A549 (cell line): ENCODE data around the gene SYMPK. TPM values are rescaled to one million over a fixed set of nuclear protein-coding genes. Genes with fewer than 3 reads are reported as not detected.

Source experiments
- ATAC-seq, 2 experiments: fragments of 200-7000 bp in 1 of 2; fragments of >200 bp in 1 of 2; cut with Nextera tagmentation in 1 of 2; cut with Tn5 transposase in 1 of 2; 3 replicates each; pipeline versions ENCODE4 v1.8.0 to v1.9.1; 2018 to 2020; ENCODE audit warnings: mild to moderate bottlenecking in 1 of 2, moderate library complexity in 1 of 2
- CTCF ChIA-PET: fragments of 300-600 bp; sonication (Branson Sonifier 250); formaldehyde crosslinking; extraction: SDS; loops from one replicate; lab custom pipeline; 2021; ENCODE audit warnings: antibody characterized with exemption, inconsistent platforms; lab: Yijun Ruan, JAX
- POLR2A ChIA-PET: fragments of 350-600 bp; formaldehyde crosslinking; extraction: SDS; loops from one replicate; lab custom pipeline; 2021; ENCODE audit warnings: antibody characterized with exemption, inconsistent platforms; lab: Yijun Ruan, JAX
- DNase-seq, 2 experiments: peaks; one replicate each; pipeline versions ENCODE4 v3.0.0 to v3.0.0-alpha.2; 2011 to 2016; ENCODE audit warnings: low read depth in 1 of 2, low spot score in 1 of 2
- FAIRE-seq: peaks from 2 replicates; lab custom pipeline; 2011; peaks lifted over from hg19 to GRCh38; lab: Jason Lieb, UNC
- H3K27ac ChIP-seq, 2 experiments: fragments of >200 bp; sonication (Bioruptor Twin); formaldehyde crosslinking; 3 replicates each; pipeline ENCODE4 v1.5.1; 2016 to 2017
- H3K4me1 ChIP-seq: fragments of >200 bp; sonication (Bioruptor Twin); formaldehyde crosslinking; 3 replicates; pipeline ENCODE4 v1.6.1; 2016
- H3K4me2 ChIP-seq: fragments of >200 bp; sonication (Bioruptor Twin); formaldehyde crosslinking; 3 replicates; pipeline ENCODE4 v1.6.1; 2016
- H3K4me3 ChIP-seq: fragments of >200 bp; sonication (Bioruptor Twin); formaldehyde crosslinking; 3 replicates; pipeline ENCODE4 v1.5.1; 2016
- H3K9me3 ChIP-seq: fragments of >200 bp; sonication (Bioruptor Twin); formaldehyde crosslinking; 3 replicates; pipeline ENCODE4 v1.6.1; 2016
- CHD2 ChIP-seq: fragments of 150-350 bp; IDR thresholded peaks from 2 replicates; pipeline ENCODE4 v1.6.1; 2014; ENCODE audit warnings: low read length; ENCODE audit not compliant: partially characterized antibody
- CHD4 ChIP-seq: fragments of 200-600 bp; sonication (generic); IDR thresholded peaks from 2 replicates; pipeline ENCODE4 v1.6.1; 2016; ENCODE audit warnings: antibody characterized with exemption, mild to moderate bottlenecking, borderline replicate concordance
- EHMT2 ChIP-seq: fragments of 200-600 bp; sonication (generic); IDR thresholded peaks from 2 replicates; pipeline ENCODE4 v1.6.1; 2016; ENCODE audit warnings: antibody characterized with exemption, low read depth, mild to moderate bottlenecking, moderate library complexity
- HDAC2 ChIP-seq: fragments of 200-600 bp; sonication (generic); IDR thresholded peaks from 2 replicates; pipeline ENCODE4 v1.6.1; 2016
- HOXA7 ChIP-seq: fragments of 250-450 bp; sonication (Bioruptor Pico); IDR thresholded peaks from 2 replicates; pipeline ENCODE4 v1.5.0; 2020; ENCODE audit warnings: mild to moderate bottlenecking, moderate library complexity
- HOXB5 ChIP-seq: fragments of 250-450 bp; sonication (Bioruptor Pico); IDR thresholded peaks from 2 replicates; pipeline ENCODE4 v1.5.0; 2020; ENCODE audit warnings: mild to moderate bottlenecking, moderate library complexity
- JUNB ChIP-seq: fragments of >200 bp; sonication (Bioruptor Twin); formaldehyde crosslinking; IDR thresholded peaks from 2 replicates; pipeline ENCODE4 v1.6.1; 2016
- KDM5A ChIP-seq: fragments of 200-600 bp; sonication (generic); IDR thresholded peaks from 2 replicates; pipeline ENCODE4 v1.6.1; 2016; ENCODE audit warnings: antibody characterized with exemption, mild to moderate bottlenecking
- MAZ ChIP-seq: fragments of 150-350 bp; IDR thresholded peaks from 2 replicates; pipeline ENCODE4 v1.6.1; 2014; ENCODE audit warnings: antibody characterized with exemption, low read depth, low read length, borderline replicate concordance
- MYC ChIP-seq: IDR thresholded peaks from 2 replicates; pipeline ENCODE4 v1.6.1; 2012; ENCODE audit warnings: mild to moderate bottlenecking, inconsistent platforms, low read length, improper control_type of control experiment, borderline replicate concordance
- NPAS2 ChIP-seq: fragments of 250-450 bp; sonication (Bioruptor Pico); IDR thresholded peaks from 2 replicates; pipeline ENCODE4 v1.8.0; 2022; ENCODE audit warnings: mild to moderate bottlenecking, moderate library complexity, borderline replicate concordance
- PHF8 ChIP-seq: fragments of 200-600 bp; sonication (generic); IDR thresholded peaks from 2 replicates; pipeline ENCODE4 v1.6.1; 2016; ENCODE audit warnings: low read depth, mild to moderate bottlenecking, antibody characterized with exemption, moderate library complexity, borderline replicate concordance
- POLR2A ChIP-seq: IDR thresholded peaks from 2 replicates; pipeline ENCODE4 v1.6.1; 2012; ENCODE audit warnings: mild to moderate bottlenecking, low read length
- RAD21 ChIP-seq, 2 experiments: fragments of >200 bp in 1 of 2; sonication (Bioruptor Twin) in 1 of 2; formaldehyde crosslinking in 1 of 2; IDR thresholded peaks in 1 of 2; conservative IDR thresholded peaks in 1 of 2; 2 replicates in 1 of 2; 3 replicates in 1 of 2; pipeline ENCODE4 v1.6.1; 2012 to 2018; ENCODE audit warnings: inconsistent platforms in 1 of 2
- RARB ChIP-seq: fragments of 250-450 bp; sonication (Bioruptor Pico); IDR thresholded peaks from 2 replicates; pipeline ENCODE4 v1.8.0; 2021; ENCODE audit warnings: mild to moderate bottlenecking, moderate library complexity
- RCOR1 ChIP-seq: fragments of 150-350 bp; IDR thresholded peaks from 2 replicates; pipeline ENCODE4 v1.6.1; 2014; ENCODE audit warnings: antibody characterized with exemption, low read length, low read depth
- TFCP2L1 ChIP-seq: fragments of 250-450 bp; sonication (Bioruptor Pico); IDR thresholded peaks from 2 replicates; pipeline ENCODE4 v1.5.0; 2021; ENCODE audit warnings: mild to moderate bottlenecking
- ZNF302 ChIP-seq: fragments of 250-450 bp; sonication (Bioruptor Pico); IDR thresholded peaks from 2 replicates; pipeline ENCODE4 v1.9.0; 2021; ENCODE audit warnings: inconsistent platforms, mild to moderate bottlenecking, moderate library complexity
- WGBS: methylation state at CpG from one replicate; pipeline ENCODE4 v1.1.6; 2017; ENCODE audit errors: missing lambda C conversion rate; 5-methylcytosine and 5-hydroxymethylcytosine counted together
- polyA plus RNA-seq, 4 experiments: library from polyadenylated mRNA; depleted of rRNA in 3 of 4; stranded (reverse); fragments of >200 nt; fragmentation: RNase III in 1 of 4; extraction: RNeasy Plus Mini Kit Qiagen cat#74134 plus additional on column Dnase treatment in 1 of 4; gene quantifications; 2 replicates in 3 of 4; 3 replicates in 1 of 4; pipeline ENCODE4 v1.2.3, GENCODE V29; 2011 to 2017
- TF ChIP-seq, protein P1 (sequence below): IDR thresholded peaks from 2 replicates; pipeline ENCODE4 v1.6.1; 2012; ENCODE audit warnings: low read depth, borderline replicate concordance
- TF ChIP-seq, protein P2 (sequence below): IDR thresholded peaks from 2 replicates; pipeline ENCODE4 v1.6.1; 2012
- TF ChIP-seq, protein P3 (sequence below): fragments of >200 bp; sonication (Bioruptor Twin); formaldehyde crosslinking; IDR thresholded peaks from 3 replicates; pipeline ENCODE4 v1.6.1; 2016
- TF ChIP-seq, protein P4 (sequence below): IDR thresholded peaks from 2 replicates; pipeline ENCODE4 v1.6.1; 2012

The SYMPK gene
- polyA plus RNA-seq, 2 of the 4 experiments (the other 2 are of a cell fraction) = 61.9 to 105 TPM

DNA sequence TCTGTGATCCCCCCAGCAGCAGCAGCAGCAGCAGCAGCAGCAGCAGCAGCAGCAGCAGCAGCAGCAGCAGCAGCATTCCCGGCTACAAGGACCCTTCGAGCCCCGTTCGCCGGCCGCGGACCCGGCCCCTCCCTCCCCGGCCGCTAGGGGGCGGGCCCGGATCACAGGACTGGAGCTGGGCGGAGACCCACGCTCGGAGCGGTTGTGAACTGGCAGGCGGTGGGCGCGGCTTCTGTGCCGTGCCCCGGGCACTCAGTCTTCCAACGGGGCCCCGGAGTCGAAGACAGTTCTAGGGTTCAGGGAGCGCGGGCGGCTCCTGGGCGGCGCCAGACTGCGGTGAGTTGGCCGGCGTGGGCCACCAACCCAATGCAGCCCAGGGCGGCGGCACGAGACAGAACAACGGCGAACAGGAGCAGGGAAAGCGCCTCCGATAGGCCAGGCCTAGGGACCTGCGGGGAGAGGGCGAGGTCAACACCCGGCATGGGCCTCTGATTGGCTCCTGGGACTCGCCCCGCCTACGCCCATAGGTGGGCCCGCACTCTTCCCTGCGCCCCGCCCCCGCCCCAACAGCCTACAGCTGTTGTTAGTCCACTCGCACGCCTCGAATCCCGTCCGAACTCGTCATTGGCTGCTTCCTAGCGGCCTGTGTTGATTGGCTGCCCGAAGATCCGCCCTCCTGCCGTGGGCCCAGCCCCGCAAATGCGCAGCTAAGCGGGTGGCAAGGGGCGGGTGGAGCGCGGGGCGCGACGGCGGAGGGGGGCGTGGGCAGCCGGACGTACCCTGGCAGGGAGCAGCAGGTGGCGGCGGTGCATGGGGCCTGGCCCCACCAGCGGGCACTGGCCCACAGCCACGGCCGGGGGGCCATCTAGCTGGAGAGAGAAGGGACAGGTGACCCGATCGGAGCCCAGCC lies 92.5 kb downstream of the SYMPK start (continued):
- TF ChIP-seq, protein P1, sequence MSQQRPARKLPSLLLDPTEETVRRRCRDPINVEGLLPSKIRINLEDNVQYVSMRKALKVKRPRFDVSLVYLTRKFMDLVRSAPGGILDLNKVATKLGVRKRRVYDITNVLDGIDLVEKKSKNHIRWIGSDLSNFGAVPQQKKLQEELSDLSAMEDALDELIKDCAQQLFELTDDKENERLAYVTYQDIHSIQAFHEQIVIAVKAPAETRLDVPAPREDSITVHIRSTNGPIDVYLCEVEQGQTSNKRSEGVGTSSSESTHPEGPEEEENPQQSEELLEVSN = no peak; the same call in 1 of the 2 replicates
- no peak for TF ChIP-seq HOXA7 (CRISPR knock-in tag)
- TF ChIP-seq MAZ = no peak; the same call in 1 of the 2 replicates
- TF ChIP-seq ZNF302 (CRISPR knock-in tag) = no peak
- TF ChIP-seq POLR2A = peak; percentile 32
- TF ChIP-seq, protein P2, sequence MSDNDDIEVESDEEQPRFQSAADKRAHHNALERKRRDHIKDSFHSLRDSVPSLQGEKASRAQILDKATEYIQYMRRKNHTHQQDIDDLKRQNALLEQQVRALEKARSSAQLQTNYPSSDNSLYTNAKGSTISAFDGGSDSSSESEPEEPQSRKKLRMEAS = no peak; the same call in 1 of the 2 replicates

DNA sequence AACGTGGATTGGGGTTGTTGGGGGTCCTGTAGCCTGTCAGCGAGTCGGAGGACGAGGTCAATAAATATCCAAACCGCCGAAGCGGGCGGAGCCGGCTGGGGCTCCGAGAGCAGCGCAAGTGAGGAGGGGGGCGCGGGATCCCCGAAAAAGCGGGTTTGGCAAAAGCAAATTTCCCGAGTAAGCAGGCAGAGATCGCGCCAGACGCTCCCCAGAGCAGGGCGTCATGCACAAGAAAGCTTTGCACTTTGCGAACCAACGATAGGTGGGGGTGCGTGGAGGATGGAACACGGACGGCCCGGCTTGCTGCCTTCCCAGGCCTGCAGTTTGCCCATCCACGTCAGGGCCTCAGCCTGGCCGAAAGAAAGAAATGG lies 93.1 kb downstream of the SYMPK start:
- no peak for FAIRE-seq
- H3K27ac ChIP-seq = peak overlapping the region; percentile 71 to 87
- H3K4me1 ChIP-seq = peaks cover 18% of the 10 kb centered on the region
- H3K4me2 ChIP-seq = peak overlapping the region; percentile 86
- CTCF ChIA-PET = interaction anchor here (0.6 to 74.3 kb wide), 27 partner anchors 14 to 1118 kb away, joined by 3 to 2204 read pairs (median 7); partner anchors contain the start of genes DMPK, DMWD, FBXO46 and FOXA3
- peak overlapping the region; percentile 45 for H3K4me3 ChIP-seq
- TF ChIP-seq RCOR1 (no peak), JUNB (no peak), HDAC2 (no peak), RAD21 (conservative IDR thresholded peaks at IDR 0.05 in 1 of 2, IDR thresholded peaks at IDR 0.05 in 1 of 2) (no peak), MYC (no peak), RARB (CRISPR knock-in tag) (no peak), PHF8 (no peak), NPAS2 (CRISPR knock-in tag) (no peak), CHD2 (no peak), TFCP2L1 (CRISPR knock-in tag) (0 out of 2 replicates have a peak, but pooled peaks have one; percentile 52), KDM5A (peak; percentile 54; the same call in 1 of the 2 replicates), HOXB5 (CRISPR knock-in tag) (no peak), MAZ (0 out of 2 replicates have a peak, but pooled peaks have one; percentile 29), EHMT2 (no peak), HOXA7 (CRISPR knock-in tag) (no peak), CHD4 (no peak), POLR2A (peak; percentile 14)
- TF ChIP-seq, protein P3, sequence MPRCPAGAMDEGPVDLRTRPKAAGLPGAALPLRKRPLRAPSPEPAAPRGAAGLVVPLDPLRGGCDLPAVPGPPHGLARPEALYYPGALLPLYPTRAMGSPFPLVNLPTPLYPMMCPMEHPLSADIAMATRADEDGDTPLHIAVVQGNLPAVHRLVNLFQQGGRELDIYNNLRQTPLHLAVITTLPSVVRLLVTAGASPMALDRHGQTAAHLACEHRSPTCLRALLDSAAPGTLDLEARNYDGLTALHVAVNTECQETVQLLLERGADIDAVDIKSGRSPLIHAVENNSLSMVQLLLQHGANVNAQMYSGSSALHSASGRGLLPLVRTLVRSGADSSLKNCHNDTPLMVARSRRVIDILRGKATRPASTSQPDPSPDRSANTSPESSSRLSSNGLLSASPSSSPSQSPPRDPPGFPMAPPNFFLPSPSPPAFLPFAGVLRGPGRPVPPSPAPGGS = peak; percentile 27; the same call in 1 of the 3 replicates
- TF ChIP-seq, protein P4, sequence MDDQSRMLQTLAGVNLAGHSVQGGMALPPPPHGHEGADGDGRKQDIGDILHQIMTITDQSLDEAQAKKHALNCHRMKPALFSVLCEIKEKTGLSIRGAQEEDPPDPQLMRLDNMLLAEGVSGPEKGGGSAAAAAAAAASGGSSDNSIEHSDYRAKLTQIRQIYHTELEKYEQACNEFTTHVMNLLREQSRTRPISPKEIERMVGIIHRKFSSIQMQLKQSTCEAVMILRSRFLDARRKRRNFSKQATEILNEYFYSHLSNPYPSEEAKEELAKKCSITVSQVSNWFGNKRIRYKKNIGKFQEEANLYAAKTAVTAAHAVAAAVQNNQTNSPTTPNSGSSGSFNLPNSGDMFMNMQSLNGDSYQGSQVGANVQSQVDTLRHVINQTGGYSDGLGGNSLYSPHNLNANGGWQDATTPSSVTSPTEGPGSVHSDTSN = peak; percentile 14; the same call in 1 of the 2 replicates
- TF ChIP-seq, protein P1 = 0 out of 2 replicates have a peak, but pooled peaks have one; percentile 9
- TF ChIP-seq, all 56 proteins: peak for 7
- peak; percentile 41 to 70 for DNase-seq
- ATAC-seq = peak; percentile 6 to 7; a peak in 4 of 6 replicates
- 3% methylated on average over 28 of the region's 28 CpGs for WGBS
- POLR2A ChIA-PET = interaction anchor here (0.6 to 4.5 kb wide), 24 partner anchors 8 to 183 kb away, joined by 3 to 68 read pairs (median 6); partner anchors contain the start of genes DMPK, DMWD, FBXO46 and IRF2BP1
- no peaks in the 10 kb centered on the region for H3K9me3 ChIP-seq
